Loucy (cell line): ENCODE data around the gene SHFL.

Experiments used
- H2AFZ ChIP-seq: fragments of 200-600 bp; sonication (generic); 2 replicates; pipeline ENCODE4 v1.6.0; 2016; ENCODE audit warnings: antibody characterized with exemption, mild to moderate bottlenecking, low read length, moderate library complexity
- H3F3A ChIP-seq: fragments of 200-600 bp; 2 replicates; pipeline ENCODE4 v1.6.0; 2016; ENCODE audit warnings: antibody characterized with exemption, low read depth, mild to moderate bottlenecking
- H3K27me3 ChIP-seq: fragments of 200-600 bp; sonication (generic); 2 replicates; pipeline ENCODE4 v1.6.1; 2014; ENCODE audit warnings: low read length, mild to moderate bottlenecking; ENCODE audit not compliant: insufficient read depth, poor library complexity, severe bottlenecking
- H3K36me3 ChIP-seq: fragments of 200-600 bp; sonication (generic); 2 replicates; pipeline ENCODE4 v1.6.1; 2016; ENCODE audit warnings: low read length; ENCODE audit not compliant: insufficient read depth
- H3K4me1 ChIP-seq: fragments of 200-600 bp; sonication (generic); 2 replicates; pipeline ENCODE4 v1.5.1; 2014; ENCODE audit warnings: low read length, mild to moderate bottlenecking; ENCODE audit not compliant: insufficient read depth, poor library complexity, severe bottlenecking
- H3K4me2 ChIP-seq: fragments of 200-600 bp; sonication (generic); 2 replicates; pipeline ENCODE4 v1.6.0; 2014; ENCODE audit warnings: antibody characterized with exemption, low read length, low read depth, mild to moderate bottlenecking; ENCODE audit not compliant: poor library complexity, severe bottlenecking
- H3K4me3 ChIP-seq: fragments of 200-600 bp; sonication (generic); 2 replicates; pipeline ENCODE4 v1.5.1; 2014; ENCODE audit warnings: low read length, mild to moderate bottlenecking, mixed read lengths; ENCODE audit not compliant: poor library complexity, severe bottlenecking
- H3K79me2 ChIP-seq: fragments of 200-600 bp; sonication (generic); 2 replicates; pipeline ENCODE4 v1.6.1; 2014; ENCODE audit warnings: low read length; ENCODE audit not compliant: insufficient read depth
- H3K9ac ChIP-seq: fragments of 200-600 bp; sonication (generic); 2 replicates; pipeline ENCODE4 v1.6.0; 2014; ENCODE audit warnings: mild to moderate bottlenecking, low read depth, low read length, moderate library complexity; ENCODE audit not compliant: poor library complexity, severe bottlenecking
- H3K9me2 ChIP-seq: fragments of 200-600 bp; sonication (generic); replicated peaks from 2 replicates; pipeline ENCODE4 v1.6.1; 2016; ENCODE audit warnings: low read depth, low read length, mixed read lengths
- H3K9me3 ChIP-seq: fragments of 200-600 bp; sonication (generic); 2 replicates; pipeline ENCODE4 v1.6.1; 2014; ENCODE audit warnings: mild to moderate bottlenecking, antibody characterized with exemption, low read length, low read depth; ENCODE audit not compliant: insufficient read depth
- H4K20me1 ChIP-seq: fragments of 200-600 bp; sonication (generic); 2 replicates; pipeline ENCODE4 v1.6.0; 2014; ENCODE audit warnings: antibody characterized with exemption, low read length, mild to moderate bottlenecking; ENCODE audit not compliant: insufficient read depth, poor library complexity, severe bottlenecking
- CTCF ChIP-seq: fragments of 200-600 bp; sonication (generic); conservative IDR thresholded peaks from 2 replicates; pipeline ENCODE4 v1.5.1; 2014; ENCODE audit warnings: mild to moderate bottlenecking, antibody characterized with exemption, low read length
- EZH2phosphoT487 ChIP-seq: fragments of 200-600 bp; IDR thresholded peaks from 2 replicates; pipeline ENCODE4 v1.6.1; 2018; ENCODE audit warnings: antibody characterized with exemption, mild to moderate bottlenecking, moderate library complexity, borderline replicate concordance

Gene SHFL

DNA sequence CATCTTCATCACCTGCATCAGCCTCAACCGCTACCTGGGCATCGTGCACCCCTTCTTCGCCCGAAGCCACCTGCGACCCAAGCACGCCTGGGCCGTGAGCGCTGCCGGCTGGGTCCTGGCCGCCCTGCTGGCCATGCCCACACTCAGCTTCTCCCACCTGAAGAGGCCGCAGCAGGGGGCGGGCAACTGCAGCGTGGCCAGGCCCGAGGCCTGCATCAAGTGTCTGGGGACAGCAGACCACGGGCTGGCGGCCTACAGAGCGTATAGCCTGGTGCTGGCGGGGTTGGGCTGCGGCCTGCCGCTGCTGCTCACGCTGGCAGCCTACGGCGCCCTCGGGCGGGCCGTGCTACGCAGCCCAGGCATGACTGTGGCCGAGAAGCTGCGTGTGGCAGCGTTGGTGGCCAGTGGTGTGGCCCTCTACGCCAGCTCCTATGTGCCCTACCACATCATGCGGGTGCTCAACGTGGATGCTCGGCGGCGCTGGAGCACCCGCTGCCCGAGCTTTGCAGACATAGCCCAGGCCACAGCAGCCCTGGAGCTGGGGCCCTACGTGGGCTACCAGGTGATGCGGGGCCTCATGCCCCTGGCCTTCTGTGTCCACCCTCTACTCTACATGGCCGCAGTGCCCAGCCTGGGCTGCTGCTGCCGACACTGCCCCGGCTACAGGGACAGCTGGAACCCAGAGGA is 28.0 kb downstream of the SHFL start:
- Histone ChIP-seq H3K4me1 (peaks cover 7% of the 10 kb centered on the region), H3K9me2 (no peaks in the 10 kb centered on the region), H4K20me1 (peaks cover 62% of the 10 kb centered on the region), H3K36me3 (peaks cover 44% of the 10 kb centered on the region; the same call in 1 of the 2 replicates), H3K9me3 (no peaks in the 10 kb centered on the region), H2AFZ (no peak overlapping the region), H3K27me3 (no peaks in the 10 kb centered on the region), H3K9ac (no peak overlapping the region), H3K4me3 (no peak overlapping the region), H3F3A (peaks cover 6% of the 10 kb centered on the region; the same call in 1 of the 2 replicates), H3K4me2 (no peak overlapping the region), H3K79me2 (peaks cover 52% of the 10 kb centered on the region)
- TF ChIP-seq EZH2phosphoT487 (no peak), CTCF (no peak)

DNA sequence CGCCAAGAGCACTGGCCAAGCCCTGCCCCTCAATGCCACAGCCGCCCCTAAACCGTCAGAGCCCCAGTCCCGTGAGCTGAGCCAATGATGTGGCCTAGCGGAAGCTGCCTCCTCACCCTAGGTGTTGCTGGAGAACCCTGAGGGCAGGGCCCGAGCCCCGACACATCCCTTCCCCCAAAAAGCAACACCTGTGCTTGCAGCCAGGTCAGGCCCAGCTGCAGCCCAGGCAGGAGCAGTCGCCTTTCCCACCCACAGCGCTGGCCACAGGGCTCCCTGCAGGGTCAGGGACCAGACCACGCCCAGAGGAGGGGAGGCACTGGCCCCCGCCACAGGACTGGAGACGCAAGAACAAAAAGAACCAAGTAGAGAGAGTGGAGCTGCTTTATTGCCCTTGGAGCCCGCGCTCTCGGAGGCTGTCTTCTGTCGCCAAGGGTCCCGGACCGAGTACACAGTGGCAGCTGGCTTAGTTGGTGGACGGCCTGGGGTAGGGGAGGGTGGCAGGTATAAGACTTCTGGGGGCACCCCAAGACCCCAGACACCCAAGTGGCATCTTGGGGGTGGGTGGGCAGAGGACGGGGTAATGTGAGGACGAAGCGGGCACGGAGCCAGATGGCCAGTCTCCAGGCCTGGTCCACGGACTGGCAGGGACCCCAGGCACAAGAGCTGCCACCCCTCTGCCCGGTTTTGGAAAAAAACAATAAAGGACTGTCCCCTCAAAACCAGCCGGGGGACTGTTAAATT is 28.7 kb downstream of the SHFL start:
- peaks cover 37% of the 10 kb centered on the region; the same call in 1 of the 2 replicates for H3K36me3 ChIP-seq
- no peak overlapping the region for H3K4me2 ChIP-seq
- H4K20me1 ChIP-seq = peaks cover 61% of the 10 kb centered on the region

More for the DNA sequence above, 28.7 kb downstream of the SHFL start:
- Histone ChIP-seq H3K4me1 (peaks cover 7% of the 10 kb centered on the region), H2AFZ (no peak overlapping the region), H3K9me2 (no peaks in the 10 kb centered on the region), H3K79me2 (peaks cover 51% of the 10 kb centered on the region), H3K9ac (no peak overlapping the region), H3F3A (peaks cover 6% of the 10 kb centered on the region; the same call in 1 of the 2 replicates), H3K27me3 (no peaks in the 10 kb centered on the region), H3K9me3 (no peaks in the 10 kb centered on the region), H3K4me3 (no peak overlapping the region)
- TF ChIP-seq CTCF = no peak
- no peak for TF ChIP-seq EZH2phosphoT487
